Epithelial cell of proximal tubule (primary cell): ENCODE measurements around the gene C6orf89. TPM values are rescaled to one million over a fixed set of nuclear protein-coding genes. Genes with fewer than 3 reads are reported as not detected.

ENCODE experiments used
- DNase-seq: peaks from one replicate; pipeline ENCODE4 v3.0.0-alpha.2; 2011; ENCODE audit warnings: low read depth
- H3K4me3 ChIP-seq: 2 replicates; pipeline ENCODE4 v1.5.1; 2011; ENCODE audit warnings: low read depth, mild to moderate bottlenecking, low read length
- total RNA-seq: library from RNA; depleted of rRNA; stranded (reverse); fragments of >200 nt; gene quantifications from 2 replicates; pipeline ENCODE4 v1.2.3, GENCODE V29; 2015
- TF ChIP-seq, protein P1 (sequence below): conservative IDR thresholded peaks from 2 replicates; pipeline ENCODE4 v1.5.1; 2012; ENCODE audit warnings: low read depth, mild to moderate bottlenecking, low read length

C6orf89 gene
- total RNA-seq, 1 donor from 2014 or later: 16.3 TPM

DNA sequence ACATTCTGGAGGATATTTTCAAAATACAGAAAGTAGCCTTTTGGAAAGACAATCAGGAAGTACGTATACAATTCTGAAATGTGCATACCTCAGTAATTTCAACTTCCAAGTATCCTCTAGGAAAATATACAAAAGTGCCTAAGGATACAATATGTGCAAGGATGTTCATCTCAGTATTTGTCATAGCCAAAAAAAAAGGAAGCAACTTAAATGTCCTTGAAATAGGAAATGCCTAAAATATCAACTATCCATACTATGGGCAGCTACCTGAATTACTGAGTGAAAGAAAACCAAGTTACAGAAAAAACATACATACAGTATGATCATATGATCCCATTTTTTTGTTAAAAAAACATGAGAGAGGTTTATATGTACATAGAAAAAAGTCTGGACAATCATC lies 12.6 kb upstream of the C6orf89 start:
- DNase-seq: no peak
- TF ChIP-seq, protein P1, sequence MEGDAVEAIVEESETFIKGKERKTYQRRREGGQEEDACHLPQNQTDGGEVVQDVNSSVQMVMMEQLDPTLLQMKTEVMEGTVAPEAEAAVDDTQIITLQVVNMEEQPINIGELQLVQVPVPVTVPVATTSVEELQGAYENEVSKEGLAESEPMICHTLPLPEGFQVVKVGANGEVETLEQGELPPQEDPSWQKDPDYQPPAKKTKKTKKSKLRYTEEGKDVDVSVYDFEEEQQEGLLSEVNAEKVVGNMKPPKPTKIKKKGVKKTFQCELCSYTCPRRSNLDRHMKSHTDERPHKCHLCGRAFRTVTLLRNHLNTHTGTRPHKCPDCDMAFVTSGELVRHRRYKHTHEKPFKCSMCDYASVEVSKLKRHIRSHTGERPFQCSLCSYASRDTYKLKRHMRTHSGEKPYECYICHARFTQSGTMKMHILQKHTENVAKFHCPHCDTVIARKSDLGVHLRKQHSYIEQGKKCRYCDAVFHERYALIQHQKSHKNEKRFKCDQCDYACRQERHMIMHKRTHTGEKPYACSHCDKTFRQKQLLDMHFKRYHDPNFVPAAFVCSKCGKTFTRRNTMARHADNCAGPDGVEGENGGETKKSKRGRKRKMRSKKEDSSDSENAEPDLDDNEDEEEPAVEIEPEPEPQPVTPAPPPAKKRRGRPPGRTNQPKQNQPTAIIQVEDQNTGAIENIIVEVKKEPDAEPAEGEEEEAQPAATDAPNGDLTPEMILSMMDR: no peak
- no peak overlapping the region for H3K4me3 ChIP-seq

DNA sequence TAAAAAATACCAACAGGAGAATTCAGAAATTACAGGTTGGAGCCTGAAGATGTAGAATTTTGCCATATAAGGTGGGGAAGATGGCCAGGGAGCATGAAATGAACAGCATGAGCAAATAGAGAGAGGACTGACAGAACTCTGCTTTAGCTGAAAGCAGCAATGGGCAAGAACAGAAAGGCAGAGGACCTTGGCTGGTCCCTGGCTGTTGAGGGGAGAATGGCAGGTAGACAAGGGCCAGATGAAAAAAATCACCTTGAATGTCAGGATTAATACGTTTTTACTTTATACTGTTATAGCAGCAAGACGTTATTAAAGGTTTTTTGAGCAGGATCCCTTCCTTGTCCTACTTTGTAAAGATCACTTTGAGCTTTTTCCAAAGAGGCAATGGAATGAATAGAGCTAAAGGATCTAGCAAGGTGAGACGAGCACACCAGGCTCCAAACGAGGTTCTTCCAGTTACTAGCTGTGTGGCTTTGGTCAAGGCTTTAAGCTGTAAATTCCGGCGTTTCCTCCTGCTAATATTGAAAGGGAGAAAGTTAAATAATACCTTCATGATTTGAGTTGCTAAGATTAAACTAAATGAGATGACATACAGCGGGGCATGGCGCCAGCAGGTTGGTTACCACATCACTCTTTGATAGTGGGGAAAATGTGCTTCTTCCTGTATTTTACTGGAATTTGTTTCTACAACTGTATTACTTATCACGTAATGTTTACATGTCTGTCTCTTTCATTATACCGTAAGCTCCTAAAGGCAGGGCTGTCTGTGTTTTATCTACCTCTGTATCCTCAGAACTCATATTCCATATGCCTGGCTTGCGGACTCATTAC lies 11.9 kb upstream of the C6orf89 start:
- TF ChIP-seq, protein P1: peak; percentile 50
- no peak for DNase-seq
- peak overlapping the region; percentile 86 for H3K4me3 ChIP-seq

DNA sequence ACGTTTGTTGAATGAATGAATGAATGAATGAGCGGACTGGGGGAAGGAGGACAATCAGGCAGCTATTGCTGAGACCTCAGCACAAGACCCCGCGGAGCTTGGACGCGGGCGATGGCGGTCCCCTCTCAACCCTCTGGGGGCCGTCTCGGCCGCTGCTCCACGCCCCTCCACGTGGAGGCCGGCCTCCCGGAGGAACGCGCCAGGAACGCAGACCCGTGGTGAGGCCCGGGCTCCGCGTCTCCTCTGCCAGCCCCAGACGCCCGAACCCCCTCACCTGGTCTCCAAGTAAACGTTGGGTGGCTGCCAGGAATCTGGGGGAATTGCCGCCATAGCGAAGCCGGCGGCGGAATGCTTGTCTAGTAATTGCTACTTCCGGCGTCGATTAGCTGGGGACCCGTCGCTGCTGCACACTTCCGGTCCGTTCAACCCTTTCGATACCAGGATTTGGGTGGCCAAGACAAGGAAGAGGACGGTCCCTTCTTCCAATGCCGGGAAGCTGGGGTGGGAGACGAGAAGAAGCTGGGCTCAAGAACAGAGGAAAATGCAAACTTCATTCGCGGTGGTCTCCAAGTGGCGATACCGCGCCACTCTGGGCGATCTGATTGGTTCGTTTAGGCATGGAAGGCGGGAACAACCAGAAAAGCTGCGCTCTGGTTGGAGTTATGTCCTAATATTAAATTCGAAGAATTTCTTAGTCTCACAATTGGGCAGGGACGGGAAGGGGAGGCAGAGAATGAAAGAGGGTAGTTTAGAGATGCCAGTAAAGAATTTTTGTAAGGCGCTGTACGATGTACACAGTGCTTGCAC lies 11.1 kb upstream of the C6orf89 start, which contains the start of gene PPIL1:
Gene PPIL1, minus strand, starts transcription at position 361 of the 807 bp plus-strand sequence. Its CDS starts 31 bp downstream, at position 330.
- TF ChIP-seq, protein P1: no peak
- H3K4me3 ChIP-seq: peak within 1 kb of the TSS; percentile 86
- peak; percentile 72 for DNase-seq

DNA sequence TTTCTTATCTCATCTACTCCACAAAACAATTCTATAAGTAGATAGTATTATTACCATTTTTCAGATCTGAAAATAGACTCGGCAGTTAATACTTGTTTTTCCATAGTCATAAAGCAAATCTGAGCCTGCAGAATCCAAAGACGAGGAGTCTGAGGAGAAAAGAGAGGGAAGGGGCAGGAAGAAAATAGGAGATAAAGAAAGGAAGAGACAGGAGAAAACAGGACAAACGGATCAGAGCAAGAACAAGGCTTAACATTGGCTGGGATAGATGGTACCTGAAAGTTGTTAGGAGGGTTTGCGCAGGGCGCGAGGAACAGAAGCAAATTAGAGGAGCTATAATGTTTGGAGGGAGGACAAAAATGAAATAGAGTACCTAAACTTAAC lies 10.5 kb upstream of the C6orf89 start:
- peak overlapping the region; percentile 86 for H3K4me3 ChIP-seq
- TF ChIP-seq, protein P1: no peak
- no peak for DNase-seq

DNA sequence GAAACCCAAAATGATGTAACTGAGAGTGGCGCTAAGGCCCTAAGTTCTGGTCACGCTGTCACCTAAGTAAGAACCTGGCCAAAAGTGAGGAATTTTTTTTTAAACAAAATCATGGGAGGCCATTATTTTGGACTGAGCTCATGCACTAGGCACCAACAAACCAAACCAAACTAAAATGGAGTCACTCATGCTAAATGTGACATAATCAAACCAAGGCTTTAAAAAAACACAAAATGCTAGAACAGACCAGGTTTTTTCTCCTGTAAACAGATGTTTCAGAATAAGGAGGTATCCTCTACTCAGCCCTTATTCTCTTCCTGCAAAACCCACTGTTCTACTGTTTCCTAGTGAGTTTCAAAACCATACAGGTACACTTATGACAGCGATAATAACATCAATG lies 1.1 kb upstream of the C6orf89 start:
- TF ChIP-seq, protein P1: no peak
- no peak overlapping the region for H3K4me3 ChIP-seq
- DNase-seq: no peak

DNA sequence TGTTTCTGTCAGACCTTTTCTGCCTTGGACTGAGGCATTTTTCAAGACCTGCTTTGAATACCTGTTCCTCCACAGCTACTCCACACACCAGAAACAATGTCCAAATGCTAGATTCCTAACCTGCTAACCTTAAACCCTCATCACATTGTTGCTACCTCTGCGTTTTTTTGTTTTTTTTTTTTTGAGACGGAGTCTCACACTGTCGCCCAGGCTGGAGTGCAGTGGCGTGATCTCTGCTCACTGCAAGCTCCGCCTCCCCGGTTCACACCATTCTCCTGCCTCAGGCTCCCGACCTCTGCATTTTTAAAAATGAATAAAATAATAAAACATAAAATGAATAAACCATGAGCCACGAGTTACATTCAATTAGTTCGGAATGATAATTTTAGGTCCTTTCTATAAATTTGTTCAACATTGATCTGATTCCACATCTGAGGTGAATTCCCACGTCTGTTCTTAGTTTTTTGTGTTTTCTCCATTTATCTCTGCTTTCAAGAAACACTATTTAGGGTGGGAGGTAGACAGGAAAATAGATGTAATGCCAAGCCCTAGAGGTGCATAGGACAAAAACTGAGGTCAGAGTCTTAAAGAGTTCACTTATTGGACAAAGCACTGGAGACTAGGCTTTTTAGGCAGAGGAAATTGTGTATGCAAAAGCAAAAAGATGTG lies 1.3 kb downstream of the C6orf89 start:
- TF ChIP-seq, protein P1: no peak
- H3K4me3 ChIP-seq: peak overlapping the region; percentile 88
- no peak for DNase-seq
